GM18520 (cell line): ENCODE data around the gene SLC14A1.

ENCODE experiments used
- ATAC-seq: cut with Tn5 transposase; IDR thresholded peaks from one replicate; pipeline ENCODE4 v1.9.1; 2021; ENCODE audit not compliant: unreplicated experiment

The SLC14A1 gene

GRCh38 chr18:45722899-45723298 is 1.1 kb upstream of the SLC14A1 start:
- peak; percentile 71 for ATAC-seq

DNA sequence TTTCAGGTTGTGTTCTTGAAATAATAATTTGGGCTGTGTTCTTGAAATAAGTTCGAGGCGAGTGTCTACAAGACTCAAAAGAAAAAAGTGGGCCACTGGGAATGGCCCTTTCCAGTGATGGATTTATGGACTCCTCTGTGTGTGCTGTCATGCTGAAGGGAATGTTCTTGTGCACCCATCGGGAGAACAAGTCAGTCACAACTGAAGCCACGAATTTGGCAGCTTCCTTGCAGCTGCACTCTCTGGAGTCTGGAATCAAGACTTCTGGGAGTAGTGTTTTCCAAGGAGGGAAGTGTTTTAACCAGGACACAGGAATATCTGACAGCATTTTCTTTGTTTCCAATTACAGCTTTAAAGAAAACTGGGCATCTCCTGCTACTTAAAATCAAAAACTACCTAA is 620 bp downstream of the SLC14A1 start:
- ATAC-seq: no peak

GRCh38 chr18:45725336-45725735 is 1.4 kb downstream of the SLC14A1 start:
- no peak for ATAC-seq

- no peak for ATAC-seq
Observed at GRCh38 chr18:45726603-45727002, 2.6 kb downstream of the SLC14A1 start.

DNA sequence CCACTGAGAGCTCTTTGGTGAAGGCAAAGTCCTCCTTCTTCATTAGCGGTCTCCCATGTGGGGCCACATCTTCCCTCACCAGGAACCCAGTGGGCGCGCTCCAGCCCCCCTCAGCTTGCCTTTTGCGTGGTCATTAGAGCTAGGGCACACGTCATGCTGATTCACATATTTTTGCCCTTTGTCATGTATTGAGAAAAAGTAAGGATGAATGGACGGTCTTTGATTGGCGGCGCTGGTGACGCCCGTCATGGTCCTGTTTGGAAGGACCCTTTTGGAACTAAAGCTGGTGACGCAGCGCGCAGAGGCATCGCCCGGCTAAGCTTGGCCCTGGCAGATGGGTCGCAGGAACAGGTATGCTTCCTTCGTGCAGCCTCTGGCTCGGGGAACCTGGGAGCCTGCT is 3.1 kb downstream of the SLC14A1 start:
- ATAC-seq: no peak

DNA sequence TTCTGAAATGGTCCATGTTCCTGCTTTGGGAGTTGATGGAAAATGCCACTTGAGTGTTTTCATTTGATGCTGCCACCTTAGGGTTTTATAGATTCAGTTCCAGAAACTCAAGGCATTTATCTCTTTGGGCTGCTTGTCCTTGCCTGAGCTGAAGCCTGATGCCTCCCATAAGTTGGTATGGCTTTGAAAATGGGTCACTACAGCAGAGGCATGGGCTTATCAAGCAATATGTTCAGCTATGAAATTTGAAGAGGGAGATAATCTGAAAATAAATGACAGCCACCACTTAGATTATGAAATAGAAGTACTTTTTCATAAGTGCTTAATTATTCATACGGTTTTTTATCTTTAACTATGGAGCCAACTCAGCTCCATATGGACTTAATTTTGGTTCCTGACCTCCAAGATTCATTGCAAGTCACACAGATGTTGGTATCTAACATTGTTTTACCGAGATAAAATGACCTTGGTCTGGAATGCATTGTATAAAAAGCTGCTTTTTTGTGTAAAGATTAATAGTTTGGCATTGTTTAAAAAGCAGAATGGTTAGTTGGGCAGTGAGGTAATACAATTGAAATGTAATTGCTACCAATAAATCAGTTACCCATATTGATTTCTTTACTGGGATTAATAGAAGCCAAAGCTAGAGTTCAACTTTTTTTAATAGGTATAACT is 4.5 kb downstream of the SLC14A1 start:
- no peak for ATAC-seq

DNA sequence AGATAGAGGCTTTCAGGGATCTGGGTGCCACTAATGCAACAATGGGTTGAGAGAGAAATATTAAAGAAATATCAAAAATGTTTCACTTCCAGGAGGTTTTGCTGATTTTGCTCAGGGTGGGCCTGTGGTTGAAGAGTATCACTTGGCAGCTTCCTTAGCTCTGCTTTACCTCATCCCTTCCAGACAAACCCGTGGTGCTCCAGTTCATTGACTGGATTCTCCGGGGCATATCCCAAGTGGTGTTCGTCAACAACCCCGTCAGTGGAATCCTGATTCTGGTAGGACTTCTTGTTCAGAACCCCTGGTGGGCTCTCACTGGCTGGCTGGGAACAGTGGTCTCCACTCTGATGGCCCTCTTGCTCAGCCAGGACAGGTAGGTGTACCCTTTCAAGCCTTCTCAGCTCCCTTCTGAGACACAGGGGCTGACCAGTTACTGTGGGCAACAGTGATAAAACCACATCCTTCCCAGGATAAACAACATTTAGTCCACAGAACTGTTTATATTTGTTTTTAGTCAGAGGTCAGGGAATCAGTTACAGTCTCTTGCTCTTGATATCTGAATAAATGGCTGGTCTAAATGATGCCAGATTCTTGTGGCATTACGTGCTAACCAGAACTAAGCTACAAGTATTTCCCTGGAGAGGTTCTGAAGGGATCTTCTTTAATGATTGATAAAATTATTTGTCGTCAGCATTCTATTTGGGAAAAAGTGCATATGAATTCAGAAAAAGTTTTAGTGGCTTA is 7.0 kb downstream of the SLC14A1 start:
- no peak for ATAC-seq

- no peak for ATAC-seq
Observed at GRCh38 chr18:45731716-45732115, 7.7 kb downstream of the SLC14A1 start.

DNA sequence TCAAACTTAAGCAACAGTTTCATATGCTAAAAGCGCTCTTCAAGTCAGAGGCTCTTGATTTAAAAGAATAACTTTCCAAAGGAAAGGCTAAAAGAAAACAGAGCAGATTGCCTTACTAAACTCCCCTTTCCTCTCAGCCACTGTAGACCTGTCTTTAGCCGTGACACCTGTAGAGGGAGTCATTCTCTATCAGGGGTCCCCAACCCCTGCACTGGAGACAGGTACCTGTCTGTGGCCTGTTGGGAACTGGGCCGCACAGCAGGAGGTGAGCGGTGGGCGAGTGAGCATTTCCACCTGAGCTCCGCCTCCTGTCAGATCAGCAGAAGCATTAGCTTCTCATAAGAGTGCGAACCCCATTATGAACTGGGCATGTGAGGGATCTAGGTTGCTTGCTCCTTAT is 9.6 kb downstream of the SLC14A1 start:
- ATAC-seq: no peak

- no peak for ATAC-seq
Observed at GRCh38 chr18:45734505-45734904, 10.5 kb downstream of the SLC14A1 start.

GRCh38 chr18:45734944-45735343 is 11.0 kb downstream of the SLC14A1 start:
- ATAC-seq: no peak

- no peak for ATAC-seq
Observed at GRCh38 chr18:45738660-45739059, 14.7 kb downstream of the SLC14A1 start.

DNA sequence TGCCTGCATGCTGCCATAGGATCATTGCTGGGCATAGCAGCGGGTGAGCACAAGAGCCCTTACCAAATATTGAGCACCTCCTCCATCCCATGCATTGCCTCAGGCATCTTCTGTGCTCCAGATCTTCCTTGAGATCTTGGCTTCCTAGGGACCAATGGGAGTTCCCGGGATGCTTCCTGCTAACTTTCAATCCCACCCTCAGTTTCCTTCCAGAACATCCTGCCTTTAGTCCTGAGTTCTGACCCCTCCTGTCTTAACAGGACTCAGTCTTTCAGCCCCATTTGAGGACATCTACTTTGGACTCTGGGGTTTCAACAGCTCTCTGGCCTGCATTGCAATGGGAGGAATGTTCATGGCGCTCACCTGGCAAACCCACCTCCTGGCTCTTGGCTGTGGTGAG is 15.3 kb downstream of the SLC14A1 start:
- ATAC-seq: no peak

DNA sequence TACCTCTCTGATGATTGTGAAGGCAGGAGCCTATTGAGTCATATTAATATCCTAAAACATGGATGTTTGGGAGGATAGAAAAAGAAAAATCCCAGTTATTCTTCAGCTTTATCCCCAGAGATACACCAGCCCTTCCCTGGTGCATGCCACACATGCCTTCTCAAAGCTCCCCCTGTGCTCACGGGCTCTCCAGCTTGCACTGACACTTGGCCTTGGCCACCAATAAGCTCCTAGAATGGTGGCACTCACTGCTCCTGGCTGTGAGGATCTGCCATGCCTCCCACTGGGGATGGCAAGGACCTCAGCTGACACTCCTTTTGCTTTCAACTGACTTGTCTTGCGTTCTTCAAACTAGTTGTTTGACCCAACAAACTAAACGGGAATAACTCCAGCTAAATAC is 15.9 kb downstream of the SLC14A1 start:
- no peak for ATAC-seq

DNA sequence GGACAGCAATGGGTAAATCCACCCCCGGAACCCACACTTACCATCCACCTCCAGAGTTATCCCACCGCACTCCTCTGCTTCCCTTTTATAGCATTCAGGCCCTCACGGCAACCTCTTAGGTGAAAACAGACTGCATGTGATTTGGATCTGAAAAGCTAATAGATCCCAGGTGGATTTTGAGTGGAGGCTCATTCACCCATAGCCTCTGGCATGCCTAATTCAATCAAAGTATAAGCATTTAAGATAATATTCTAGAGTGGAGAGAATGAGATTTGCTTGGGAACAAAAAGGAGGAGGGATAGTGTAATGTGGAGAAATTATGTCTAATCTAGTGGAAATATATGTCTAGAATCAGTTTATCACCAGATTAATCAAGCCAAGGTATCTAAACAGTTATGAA is 17.1 kb downstream of the SLC14A1 start:
- ATAC-seq: no peak

- ATAC-seq: no peak
Observed at GRCh38 chr18:45745817-45746461, 22.0 kb downstream of the SLC14A1 start.

DNA sequence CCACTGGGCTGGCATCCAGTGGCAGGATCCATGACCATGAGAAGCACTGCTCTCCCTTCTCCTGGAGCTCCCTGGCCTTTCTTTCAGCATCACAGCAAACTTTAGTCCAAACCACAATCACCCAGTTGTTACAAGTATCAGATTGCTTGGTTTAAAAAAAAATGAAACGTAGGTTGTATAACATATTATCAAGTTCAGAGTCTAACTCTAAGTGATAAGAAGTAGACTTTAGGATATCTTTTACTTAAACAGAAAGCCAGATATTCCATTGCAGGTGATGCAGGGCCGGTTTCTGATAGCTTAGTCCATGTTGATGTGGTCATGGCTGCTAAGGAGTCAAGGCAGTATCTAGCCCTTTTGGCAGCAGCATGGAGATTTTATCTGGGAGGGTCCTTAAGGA is 24.5 kb downstream of the SLC14A1 start:
- no peak for ATAC-seq

- ATAC-seq: no peak
Observed at GRCh38 chr18:45749918-45750689, 26.1 kb downstream of the SLC14A1 start.

DNA sequence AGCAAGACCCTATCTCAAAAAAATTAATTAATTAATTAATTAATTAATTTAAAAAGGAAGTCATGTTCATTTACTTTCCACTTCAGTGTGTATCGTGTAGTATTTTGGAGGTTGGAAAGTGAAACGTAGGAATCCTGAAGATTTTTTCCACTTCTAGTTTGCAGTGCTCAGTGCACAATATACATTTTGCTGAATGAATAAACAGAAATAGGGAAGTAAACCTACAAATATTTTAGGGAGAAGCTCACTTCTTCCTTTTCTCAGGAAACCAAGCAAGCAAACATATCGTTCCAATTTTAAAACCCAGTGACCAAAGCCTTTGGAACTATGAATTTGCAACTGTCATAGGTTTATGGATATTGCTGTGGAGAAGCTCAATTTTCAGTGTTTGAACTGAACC is 27.8 kb downstream of the SLC14A1 start:
- no peak for ATAC-seq

GRCh38 chr18:45752681-45753080 is 28.7 kb downstream of the SLC14A1 start:
- no peak for ATAC-seq

DNA sequence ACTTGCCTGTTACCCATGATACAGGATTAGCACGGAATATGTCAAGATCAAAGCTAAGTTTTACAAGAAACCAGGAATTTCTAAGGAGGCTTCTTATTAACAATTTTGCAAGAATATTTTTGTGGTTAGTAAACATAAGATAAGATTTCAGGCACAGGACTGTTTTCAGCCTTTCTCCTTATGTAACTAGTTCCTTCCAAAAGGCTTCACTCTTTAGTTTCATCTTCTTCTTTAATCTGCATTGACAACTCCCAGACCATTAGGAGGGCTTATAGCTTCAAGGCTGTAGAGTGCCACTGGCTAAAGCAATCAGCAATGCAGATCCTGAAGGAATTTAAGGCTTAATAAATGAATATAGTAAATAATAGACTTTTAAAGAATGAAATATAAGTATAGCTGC is 29.3 kb downstream of the SLC14A1 start:
- no peak for ATAC-seq

DNA sequence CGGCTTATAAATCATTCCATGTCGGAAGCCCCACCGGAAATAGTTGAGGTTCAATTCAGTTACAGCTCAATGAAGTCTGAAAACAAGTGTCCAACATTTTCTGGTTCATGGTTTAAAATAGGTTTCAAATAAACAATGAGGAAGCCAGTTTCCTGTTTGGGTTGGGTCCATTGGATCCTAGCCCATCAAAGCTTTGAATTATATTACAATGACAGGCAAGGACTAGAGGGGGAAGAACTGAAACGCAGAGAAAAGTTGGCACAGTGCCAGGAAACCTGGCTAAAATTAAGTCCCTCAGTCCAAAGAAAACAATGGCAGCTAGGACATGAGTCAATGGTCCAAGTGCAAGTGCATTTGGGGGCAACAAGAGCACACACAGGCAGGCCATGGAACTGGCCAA is 32.0 kb downstream of the SLC14A1 start:
- ATAC-seq: no peak
